K562 (cell line): ENCODE data around the gene LIF. TPM values are rescaled to one million over a fixed set of nuclear protein-coding genes. Genes with fewer than 3 reads are reported as not detected.
A peak's percentile ranks its signal among the peaks of the same experiment; 100 is the strongest.

ENCODE experiments used
- ATAC-seq: fragments of 200-7000 bp; cut with Tn5 transposase; 3 replicates; pipeline ENCODE4 v1.9.1; 2020; ENCODE audit warnings: moderate library complexity
- BruUV-seq: library from RNA; stranded (reverse); fragments of 400-500 nt; replicated peaks from 2 replicates; lab custom pipeline; 2021; lab: Mats Ljungman, UMichigan
- CTCF ChIA-PET: fragments of 300-600 bp; formaldehyde crosslinking; extraction: SDS; loops from one replicate; lab custom pipeline; 2021; ENCODE audit warnings: low intra/inter-chr PET ratio; lab: Yijun Ruan, JAX
- POLR2A ChIA-PET: fragments of 300-600, 350-650 bp; sonication (Branson Sonifier 250); formaldehyde crosslinking; extraction: SDS; loops from one replicate; lab custom pipeline; 2021; ENCODE audit warnings: antibody characterized with exemption, inconsistent platforms; lab: Yijun Ruan, JAX
- DNase-seq, 4 experiments: peaks; one replicate each; pipeline versions ENCODE4 v3.0.0 to v3.0.0-alpha.2; 2011 to 2018; ENCODE audit warnings: low spot score in 3 of 4, mixed read lengths in 3 of 4; ENCODE audit errors: extremely low read depth in 1 of 4
- FAIRE-seq: peaks from 2 replicates; lab custom pipeline; 2011; peaks lifted over from hg19 to GRCh38; lab: Jason Lieb, UNC
- H2AFZ ChIP-seq: 2 replicates; pipeline ENCODE4 v1.6.0; 2011; ENCODE audit warnings: low read depth, low read length, control low read depth, inconsistent platforms
- H3K27ac ChIP-seq: fragments of 200-600 bp; 3 replicates; pipeline ENCODE4 v1.8.0; 2011; ENCODE audit warnings: low read depth, mild to moderate bottlenecking, control low read depth, inconsistent platforms, low read length, moderate library complexity, mixed read lengths; ENCODE audit errors: extremely low read depth
- H3K27me3 ChIP-seq, 2 experiments: fragments of 300-600 bp in 1 of 2; 2 replicates in 1 of 2; 3 replicates in 1 of 2; pipeline versions ENCODE4 v1.6.0 to v1.8.0; 2011; ENCODE audit warnings: inconsistent platforms in 2 of 2, low read length in 2 of 2, mild to moderate bottlenecking in 1 of 2, mixed read lengths in 1 of 2, moderate library complexity in 1 of 2; ENCODE audit not compliant: control insufficient read depth in 2 of 2, insufficient read depth in 2 of 2
- H3K36me3 ChIP-seq: fragments of 300-600 bp; 3 replicates; pipeline ENCODE4 v1.8.0; 2011; ENCODE audit warnings: mild to moderate bottlenecking, low read length, inconsistent platforms; ENCODE audit not compliant: control insufficient read depth, insufficient read depth
- H3K4me1 ChIP-seq, 2 experiments: fragments of 200-600 bp in 1 of 2; replicated peaks in 1 of 2; 2 replicates in 1 of 2; 3 replicates in 1 of 2; pipeline versions ENCODE4 v1.5.1 to v1.8.0; 2011; ENCODE audit warnings: inconsistent platforms in 2 of 2, low read length in 2 of 2, mild to moderate bottlenecking in 1 of 2, mixed read lengths in 1 of 2, moderate library complexity in 1 of 2; ENCODE audit not compliant: control insufficient read depth in 2 of 2, insufficient read depth in 2 of 2
- H3K4me2 ChIP-seq: 2 replicates; pipeline ENCODE4 v1.6.1; 2011; ENCODE audit warnings: low read length, control low read depth, inconsistent platforms, mixed read lengths; ENCODE audit not compliant: insufficient read depth
- H3K4me3 ChIP-seq: fragments of 200-600 bp; sonication (generic), shearing (Covaris generic); 2 replicates; pipeline ENCODE4 v1.5.1; 2016; ENCODE audit warnings: control low read depth, inconsistent platforms
- H3K79me2 ChIP-seq: fragments of 200-600 bp; 3 replicates; pipeline ENCODE4 v1.8.0; 2011; ENCODE audit warnings: low read length, inconsistent platforms; ENCODE audit not compliant: control insufficient read depth, insufficient read depth
- H3K9ac ChIP-seq, 2 experiments: 2 replicates each; pipeline versions ENCODE4 v1.6.0 to v1.6.1; 2011; ENCODE audit warnings: low read depth in 2 of 2, low read length in 2 of 2, control low read depth in 1 of 2, inconsistent platforms in 1 of 2, mild to moderate bottlenecking in 1 of 2, mixed read lengths in 1 of 2; ENCODE audit not compliant: insufficient read depth in 1 of 2
- H3K9me1 ChIP-seq: one replicate; pipeline ENCODE4 v1.6.0; 2011; ENCODE audit warnings: inconsistent platforms, mild to moderate bottlenecking, low read length, moderate library complexity; ENCODE audit not compliant: control insufficient read depth, insufficient read depth
- H3K9me3 ChIP-seq: replicated peaks from 2 replicates; pipeline ENCODE4 v1.5.1; 2011; ENCODE audit warnings: low read depth, low read length, inconsistent platforms; ENCODE audit not compliant: control insufficient read depth, insufficient read depth
- H4K20me1 ChIP-seq: replicated peaks from 2 replicates; pipeline ENCODE4 v1.6.1; 2011; ENCODE audit warnings: low read length, inconsistent platforms, mixed read lengths; ENCODE audit not compliant: control insufficient read depth, insufficient read depth
- BCOR ChIP-seq: fragments of 450-650 bp; IDR thresholded peaks from 2 replicates; pipeline ENCODE4 v1.6.1; 2016
- CBX5 ChIP-seq: IDR thresholded peaks from 2 replicates; pipeline ENCODE4 v1.6.1; 2014; ENCODE audit warnings: low read depth, borderline replicate concordance
- CHD4 ChIP-seq: fragments of 200-600 bp; sonication (generic); IDR thresholded peaks from 3 replicates; pipeline ENCODE4 v1.6.1; 2012; ENCODE audit warnings: low read depth, mild to moderate bottlenecking, mixed read lengths, low read length, inconsistent platforms; ENCODE audit not compliant: insufficient read depth, insufficient replicate concordance, poor library complexity, severe bottlenecking
- GABPA ChIP-seq: fragments of 200-800 bp; sonication (Bioruptor generic); conservative IDR thresholded peaks from 2 replicates; pipeline ENCODE4 v1.6.1; 2016; ENCODE audit warnings: low read depth, missing genetic modification characterization, missing compliant biosample characterization
- MTF1 ChIP-seq: fragments of 250-450 bp; sonication (Bioruptor Pico); IDR thresholded peaks from 2 replicates; pipeline ENCODE4 v1.9.0; 2021; ENCODE audit warnings: moderate library complexity, mild to moderate bottlenecking, inconsistent platforms, borderline replicate concordance
- NCOA2 ChIP-seq, 2 experiments: fragments of 450-650 bp; IDR thresholded peaks; 2 replicates each; pipeline ENCODE4 v1.6.1; 2018; ENCODE audit warnings: mild to moderate bottlenecking in 2 of 2, moderate library complexity in 1 of 2; ENCODE audit not compliant: partially characterized antibody in 2 of 2
- POLR2H ChIP-seq: IDR thresholded peaks from 2 replicates; pipeline ENCODE4 v1.6.1; 2016; ENCODE audit warnings: missing genetic modification characterization, low read depth, mild to moderate bottlenecking, control low read depth, missing compliant biosample characterization, moderate library complexity
- RBM25 ChIP-seq: fragments of 200-400 bp; formaldehyde crosslinking; IDR thresholded peaks from 2 replicates; pipeline ENCODE4 v1.6.1; 2018; ENCODE audit warnings: low read length, low read depth, moderate library complexity; ENCODE audit not compliant: severe bottlenecking
- TOE1 ChIP-seq, 2 experiments: fragments of 450-650 bp in 1 of 2; sonication (generic) in 1 of 2; formaldehyde crosslinking in 1 of 2; IDR thresholded peaks; 2 replicates each; pipeline versions ENCODE4 v1.7.1 to v1.8.0; 2016 to 2022; ENCODE audit warnings: borderline replicate concordance in 2 of 2, mild to moderate bottlenecking in 2 of 2, antibody characterized with exemption in 1 of 2, inconsistent platforms in 1 of 2, low read depth in 1 of 2, missing genetic modification reagents in 1 of 2, moderate library complexity in 1 of 2
- ZFP36 ChIP-seq: fragments of 150-350 bp; IDR thresholded peaks from 2 replicates; pipeline ENCODE4 v1.6.1; 2018; ENCODE audit warnings: low read length, low read depth; ENCODE audit not compliant: partially characterized antibody
- WGBS: fragments of 100-300 bp; shearing (Covaris generic); methylation state at CpG from one replicate; pipeline ENCODE4 v1.1.6; 2016; ENCODE audit warnings: low coverage, mixed read lengths; ENCODE audit not compliant: insufficient coverage; ENCODE audit errors: missing lambda C conversion rate; 5-methylcytosine and 5-hydroxymethylcytosine counted together
- in situ Hi-C: fragments of 300-500 bp; cut with MboI; formaldehyde crosslinking; loops from 4 replicates; pipeline ENCODE4 v1.15.0; 2018; ENCODE audit warnings: inconsistent platforms, mixed read lengths
- intact Hi-C: fragments of 100-400 bp; cut with micrococcal nuclease; formaldehyde crosslinking; loops from 2 replicates; pipeline ENCODE4 v1.14.2; 2022
- polyA plus RNA-seq, 8 experiments: library from polyadenylated mRNA; depleted of rRNA in 4 of 8; stranded (reverse) in 5 of 8; unstranded in 3 of 8; fragments of >200 nt; fragmentation: Nextera tagmentation in 2 of 8; fragmentation: Illumina TruSeq in 1 of 8; extraction: Ambion mirVana in 2 of 8; extraction: Trizol in 1 of 8; gene quantifications; 2 replicates each; pipeline versions ENCODE4 v1.2.1 to v1.2.3, GENCODE V29; 2011 to 2014; ENCODE audit warnings: inconsistent platforms in 1 of 8, missing spikeins in 1 of 8
- total RNA-seq, 7 experiments: library from RNA; depleted of rRNA in 6 of 7; stranded (reverse); fragments of >200 nt in 6 of 7; fragmentation: Illumina TruSeq in 2 of 7; extraction: Trizol in 2 of 7; gene quantifications; 2 replicates each; pipeline versions ENCODE4 v1.2.1 to v1.2.3, GENCODE V29; 2011 to 2021; ENCODE audit warnings: low replicate concordance in 1 of 7
- TF ChIP-seq, protein P1 (sequence below): fragments of 450-650 bp; IDR thresholded peaks from 2 replicates; pipeline ENCODE4 v1.6.1; 2016; ENCODE audit warnings: missing biosample characterization, missing genetic modification characterization

The LIF gene
- total and polyA plus RNA-seq, 9 of the 15 experiments (the other 6 are each of a cell fraction or from before 2014, with no cell fraction given) = 0.05 to 0.39 (median 0.18) TPM; not detected in 3

- TF ChIP-seq GABPA (tag) = peak; percentile 59
- no peak for TF ChIP-seq TOE1 (IDR thresholded peaks at IDR 0.05; ENCODE audit: borderline replicate concordance)
- no peak for TF ChIP-seq TOE1 (CRISPR knock-in tag; IDR thresholded peaks at IDR 0.05; ENCODE audit: borderline replicate concordance, low read depth)
- no peak for TF ChIP-seq NCOA2 (IDR thresholded peaks at IDR 0.05; ENCODE audit: partially characterized antibody in 2 of 2)
- Histone ChIP-seq H3K4me1 (peaks cover 4 to 14% of the 10 kb centered on the region in 2 experiments; a peak in 4 of 5 replicates), H3K36me3 (no peaks in the 10 kb centered on the region), H3K79me2 (no peaks in the 10 kb centered on the region), H3K27me3 (peaks cover 0 to 53% of the 10 kb centered on the region in 2 experiments; a peak in 2 of 5 replicates), H3K4me3 (no peak overlapping the region), H3K9me3 (no peaks in the 10 kb centered on the region), H2AFZ (peak overlapping the region; percentile 51; the same call in 1 of the 2 replicates), H4K20me1 (no peaks in the 10 kb centered on the region), H3K4me2 (no peak overlapping the region), H3K27ac (no peak overlapping the region), H3K9ac (no peak overlapping the region; a peak in 1 of 4 replicates), H3K9me1 (no peaks in the 10 kb centered on the region)
- DNase-seq (no peak), FAIRE-seq (no peak), ATAC-seq (peak; percentile 26)
- no TSS peak for BruUV-seq
- intact Hi-C loops = no loop called here
- 9% methylated on average over 11 of the region's 15 CpGs for WGBS
- POLR2A ChIA-PET = no interaction called here
- in situ Hi-C loops = no loop called here
- CTCF ChIA-PET = interaction anchor here (0.6 kb wide), 1 partner anchor 16 kb away, joined by 3 read pairs; no protein-coding TSS in a partner anchor
These were observed 23.3 kb downstream of the LIF start for GRCh38 chr22:30223303-30223702.

GRCh38 chr22:30222321-30222720 lies 24.2 kb downstream of the LIF start:
- FAIRE-seq = no peak
- Histone ChIP-seq H3K9ac (no peak overlapping the region), H3K4me3 (no peak overlapping the region), H3K4me1 (peaks cover 7 to 24% of the 10 kb centered on the region in 2 experiments; a peak in 4 of 5 replicates), H3K27ac (no peak overlapping the region), H2AFZ (no peak overlapping the region), H3K36me3 (no peaks in the 10 kb centered on the region), H4K20me1 (no peaks in the 10 kb centered on the region), H3K79me2 (no peaks in the 10 kb centered on the region), H3K4me2 (no peak overlapping the region), H3K27me3 (peaks cover 0 to 53% of the 10 kb centered on the region in 2 experiments; a peak in 2 of 5 replicates), H3K9me3 (no peaks in the 10 kb centered on the region), H3K9me1 (no peaks in the 10 kb centered on the region)
- ChIA-PET POLR2A (no interaction called here), CTCF (no interaction called here)
- intact Hi-C loops (no loop called here), in situ Hi-C loops (no loop called here)
- DNase-seq = no peak
- BruUV-seq = no TSS peak
- ATAC-seq = no peak
- peak; percentile 58 for TF ChIP-seq ZFP36
- peak; percentile 15 for TF ChIP-seq CHD4
- peak; percentile 47 for TF ChIP-seq RBM25
- no peak for TF ChIP-seq POLR2H (tag)
- TF ChIP-seq, protein P1, sequence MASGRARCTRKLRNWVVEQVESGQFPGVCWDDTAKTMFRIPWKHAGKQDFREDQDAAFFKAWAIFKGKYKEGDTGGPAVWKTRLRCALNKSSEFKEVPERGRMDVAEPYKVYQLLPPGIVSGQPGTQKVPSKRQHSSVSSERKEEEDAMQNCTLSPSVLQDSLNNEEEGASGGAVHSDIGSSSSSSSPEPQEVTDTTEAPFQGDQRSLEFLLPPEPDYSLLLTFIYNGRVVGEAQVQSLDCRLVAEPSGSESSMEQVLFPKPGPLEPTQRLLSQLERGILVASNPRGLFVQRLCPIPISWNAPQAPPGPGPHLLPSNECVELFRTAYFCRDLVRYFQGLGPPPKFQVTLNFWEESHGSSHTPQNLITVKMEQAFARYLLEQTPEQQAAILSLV (tag) = no peak
- peak; percentile 42; the same call in 1 of the 2 replicates for TF ChIP-seq BCOR
- no peak for TF ChIP-seq MTF1 (CRISPR knock-in tag)
- TF ChIP-seq CBX5 = no peak
- 44% methylated on average over 4 of the region's 4 CpGs for WGBS
